Measurements from ENCODE around the gene PGRMC1.
A peak's percentile ranks its signal among the peaks of the same experiment; 100 is the strongest.
"Not testable (repeated sequence)": the region's sequence is repeated elsewhere in the genome, so short reads cannot be mapped to it uniquely, and the experiment has no call there.

Gene PGRMC1

DNA sequence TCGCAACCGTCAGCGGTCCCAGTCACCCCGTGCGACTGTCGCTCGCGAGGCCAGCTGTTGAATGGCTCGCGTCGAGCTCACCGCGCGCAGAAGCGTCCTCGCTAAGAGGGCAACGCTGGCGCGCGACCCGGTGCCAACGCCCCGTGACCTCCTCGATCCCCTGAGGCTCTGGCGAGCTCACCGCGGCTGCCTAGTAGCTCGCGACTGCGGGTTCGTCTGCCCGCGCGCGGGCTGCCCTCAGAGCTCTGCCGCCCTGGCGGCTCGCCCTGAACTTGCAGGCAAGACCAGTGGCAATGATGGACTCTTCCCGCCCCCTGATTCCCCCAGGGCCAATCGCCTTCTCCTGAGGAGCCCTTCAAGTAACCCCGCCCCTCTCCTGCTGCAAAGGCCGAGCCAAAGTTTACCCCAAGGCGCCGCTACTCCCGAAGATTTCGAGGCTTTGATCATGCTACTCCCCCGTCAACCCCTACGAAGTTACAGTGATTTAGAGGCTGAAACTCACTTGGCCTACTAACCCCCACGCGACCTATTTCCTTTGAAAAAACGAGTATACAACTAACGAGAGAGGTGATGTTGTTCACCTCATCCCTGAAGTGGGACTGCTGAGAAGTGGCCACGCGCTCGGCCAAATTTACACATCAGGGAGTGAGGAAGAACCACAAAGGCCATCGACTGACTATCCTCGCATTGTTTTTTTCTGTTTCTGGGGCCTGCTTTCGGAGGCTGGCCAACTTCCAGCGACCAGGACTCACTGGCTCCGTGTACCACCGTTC, 37.5 kb downstream of the PGRMC1 start:
- DNase-seq (ENCODE audit: low read depth in 2 of 2), result peak; percentile 51
- H3K4me3 ChIP-seq (replicated peaks in 1 of 2; ENCODE audit: low read depth in 2 of 2, low read length in 2 of 2), result peak overlapping the region in 1 of 2 donors; percentile 7
- peak; percentile 28 for TF ChIP-seq CTCF (IDR thresholded peaks at IDR 0.05; ENCODE audit: low read depth, low read length)

DNA sequence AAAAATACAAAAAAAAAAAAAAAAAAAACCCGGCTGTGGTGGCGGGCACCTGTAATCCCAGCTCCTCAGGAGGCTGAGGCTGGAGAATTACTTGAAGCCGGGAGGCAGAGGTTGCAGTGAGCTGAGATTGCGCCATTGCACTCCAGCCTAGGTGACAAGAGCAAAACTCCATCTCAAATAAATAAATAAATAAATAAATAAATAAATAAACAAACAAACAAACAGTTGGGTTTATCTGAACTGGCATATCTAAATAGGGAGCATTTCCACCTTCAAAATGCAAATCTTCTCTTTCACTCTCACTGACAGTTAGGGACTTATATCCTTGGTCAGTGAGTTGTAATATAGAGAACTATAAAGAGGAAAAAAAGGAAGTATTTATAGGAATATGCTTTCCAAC, 46.3 kb downstream of the PGRMC1 start:
- not testable (repeated sequence) for DNase-seq (ENCODE audit: low read depth in 2 of 2); H3K4me3 ChIP-seq (replicated peaks in 1 of 2; ENCODE audit: low read depth in 2 of 2, low read length in 2 of 2)

GRCh38 chrX:119288890-119289393, 52.9 kb downstream of the PGRMC1 start:
- no peak for DNase-seq (ENCODE audit: low read depth in 2 of 2)
- TF ChIP-seq CTCF (IDR thresholded peaks at IDR 0.05; ENCODE audit: low read depth, low read length), result no peak
- no peak overlapping the region for H3K4me3 ChIP-seq (replicated peaks in 1 of 2; ENCODE audit: low read depth in 2 of 2, low read length in 2 of 2)

GRCh38 chrX:119290476-119290875, 54.4 kb downstream of the PGRMC1 start:
- no peak overlapping the region for H3K4me3 ChIP-seq (replicated peaks in 1 of 2; ENCODE audit: low read depth in 2 of 2, low read length in 2 of 2)
- no peak for DNase-seq (ENCODE audit: low read depth in 2 of 2)
- no peak for TF ChIP-seq CTCF (IDR thresholded peaks at IDR 0.05; ENCODE audit: low read depth, low read length)

GRCh38 chrX:119291246-119291645, 55.2 kb downstream of the PGRMC1 start:
- not testable (repeated sequence) for DNase-seq (ENCODE audit: low read depth in 2 of 2); H3K4me3 ChIP-seq (replicated peaks in 1 of 2; ENCODE audit: low read depth in 2 of 2, low read length in 2 of 2)

DNA sequence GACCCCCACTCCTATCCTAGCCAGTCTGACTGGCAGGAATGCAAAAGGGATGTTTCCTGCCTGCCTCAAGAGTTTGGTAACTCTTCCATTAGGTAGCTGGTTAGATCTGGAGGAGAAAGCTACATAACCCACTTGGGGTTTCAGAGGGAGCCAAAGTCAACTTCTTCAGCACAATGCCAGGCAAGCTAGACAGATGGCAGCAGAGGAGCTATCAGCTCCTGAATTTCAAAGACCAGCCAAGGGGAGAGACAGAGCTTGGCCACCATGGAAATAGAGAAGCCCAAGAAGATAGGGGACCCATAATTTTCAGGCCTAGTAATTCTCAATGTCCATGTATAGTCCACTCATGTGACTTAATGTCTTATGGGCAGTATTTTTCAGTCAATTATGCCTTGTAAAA, 56.4 kb downstream of the PGRMC1 start:
- TF ChIP-seq CTCF (IDR thresholded peaks at IDR 0.05; ENCODE audit: low read depth, low read length), result no peak
- DNase-seq (ENCODE audit: low read depth in 2 of 2), result no peak
- no peak overlapping the region for H3K4me3 ChIP-seq (replicated peaks in 1 of 2; ENCODE audit: low read depth in 2 of 2, low read length in 2 of 2)
